HEK293 (cell line): ENCODE measurements around the gene STK4.
A peak's percentile ranks its signal among the peaks of the same experiment; 100 is the strongest.

ENCODE experiments used
- KLF9 ChIP-seq: fragments of 450-650 bp; formaldehyde crosslinking; IDR thresholded peaks from 2 replicates; pipeline ENCODE4 v1.5.1; 2016; ENCODE audit warnings: missing biosample characterization, missing genetic modification characterization, low read depth
- SCRT2 ChIP-seq: fragments of 450-650 bp; formaldehyde crosslinking; IDR thresholded peaks from 2 replicates; pipeline ENCODE4 v1.5.1; 2016; ENCODE audit warnings: missing biosample characterization, missing genetic modification characterization
- SP2 ChIP-seq: fragments of 450-650 bp; formaldehyde crosslinking; IDR thresholded peaks from 2 replicates; pipeline ENCODE4 v1.5.1; 2016; ENCODE audit warnings: missing biosample characterization, missing genetic modification characterization
- TRIM28 ChIP-seq: IDR thresholded peaks from 2 replicates; pipeline ENCODE4 v1.6.1; 2011; ENCODE audit warnings: low read length, control low read depth, borderline replicate concordance
- ZNF146 ChIP-seq: fragments of 450-650 bp; formaldehyde crosslinking; IDR thresholded peaks from 2 replicates; pipeline ENCODE4 v1.5.1; 2016; ENCODE audit warnings: missing biosample characterization, missing genetic modification characterization
- ZNF202 ChIP-seq: fragments of 450-650 bp; formaldehyde crosslinking; IDR thresholded peaks from 2 replicates; pipeline ENCODE4 v1.5.1; 2016; ENCODE audit warnings: missing biosample characterization, missing genetic modification characterization, borderline replicate concordance
- ZNF211 ChIP-seq: fragments of 450-650 bp; formaldehyde crosslinking; IDR thresholded peaks from 2 replicates; pipeline ENCODE4 v1.5.1; 2016; ENCODE audit warnings: low read depth, missing biosample characterization, missing genetic modification characterization
- ZNF214 ChIP-seq: fragments of 450-650 bp; formaldehyde crosslinking; IDR thresholded peaks from 2 replicates; pipeline ENCODE4 v1.5.1; 2017; ENCODE audit warnings: missing biosample characterization, mild to moderate bottlenecking, missing genetic modification characterization, borderline replicate concordance
- ZNF248 ChIP-seq: fragments of 450-650 bp; formaldehyde crosslinking; IDR thresholded peaks from 2 replicates; pipeline ENCODE4 v1.5.1; 2017; ENCODE audit warnings: missing biosample characterization, missing genetic modification characterization
- ZNF341 ChIP-seq: fragments of 450-650 bp; formaldehyde crosslinking; IDR thresholded peaks from 2 replicates; pipeline ENCODE4; 2016; ENCODE audit warnings: low read depth, missing biosample characterization, missing genetic modification characterization
- ZNF544 ChIP-seq: fragments of 450-650 bp; formaldehyde crosslinking; IDR thresholded peaks from 2 replicates; pipeline ENCODE4 v1.5.0; 2017; ENCODE audit warnings: missing biosample characterization, missing genetic modification characterization
- ZNF791 ChIP-seq: fragments of 450-650 bp; formaldehyde crosslinking; IDR thresholded peaks from 2 replicates; pipeline ENCODE4 v1.5.1; 2016; ENCODE audit warnings: missing biosample characterization, missing genetic modification characterization
- TF ChIP-seq, protein P1 (sequence below): fragments of 450-650 bp; formaldehyde crosslinking; IDR thresholded peaks from 2 replicates; pipeline ENCODE4 v1.5.1; 2016; ENCODE audit warnings: missing biosample characterization, missing genetic modification characterization
- TF ChIP-seq, protein P2 (sequence below): fragments of 450-650 bp; formaldehyde crosslinking; IDR thresholded peaks from 2 replicates; pipeline ENCODE4 v1.5.1; 2017; ENCODE audit warnings: missing biosample characterization, missing genetic modification characterization
- TF ChIP-seq, protein P3 (sequence below): fragments of 450-650 bp; formaldehyde crosslinking; IDR thresholded peaks from 2 replicates; pipeline ENCODE4 v1.5.1; 2016; ENCODE audit warnings: missing biosample characterization, missing genetic modification characterization, borderline replicate concordance
- TF ChIP-seq, protein P4 (sequence below): IDR thresholded peaks from 2 replicates; pipeline ENCODE4 v1.6.1; 2011; ENCODE audit warnings: mild to moderate bottlenecking, low read depth, low read length, borderline replicate concordance
- TF ChIP-seq, protein P5 (sequence below): fragments of 450-650 bp; formaldehyde crosslinking; IDR thresholded peaks from 2 replicates; pipeline ENCODE4 v1.5.1; 2016; ENCODE audit warnings: missing biosample characterization, missing genetic modification characterization
- TF ChIP-seq, protein P6 (sequence below): fragments of 450-650 bp; formaldehyde crosslinking; conservative IDR thresholded peaks from 2 replicates; pipeline ENCODE4 v1.5.1; 2016; ENCODE audit warnings: low read depth, missing biosample characterization, missing genetic modification characterization
- TF ChIP-seq, protein P7 (sequence below): fragments of 450-650 bp; formaldehyde crosslinking; IDR thresholded peaks from 2 replicates; pipeline ENCODE4 v1.5.1; 2016; ENCODE audit warnings: missing biosample characterization, missing genetic modification characterization

STK4 gene

DNA sequence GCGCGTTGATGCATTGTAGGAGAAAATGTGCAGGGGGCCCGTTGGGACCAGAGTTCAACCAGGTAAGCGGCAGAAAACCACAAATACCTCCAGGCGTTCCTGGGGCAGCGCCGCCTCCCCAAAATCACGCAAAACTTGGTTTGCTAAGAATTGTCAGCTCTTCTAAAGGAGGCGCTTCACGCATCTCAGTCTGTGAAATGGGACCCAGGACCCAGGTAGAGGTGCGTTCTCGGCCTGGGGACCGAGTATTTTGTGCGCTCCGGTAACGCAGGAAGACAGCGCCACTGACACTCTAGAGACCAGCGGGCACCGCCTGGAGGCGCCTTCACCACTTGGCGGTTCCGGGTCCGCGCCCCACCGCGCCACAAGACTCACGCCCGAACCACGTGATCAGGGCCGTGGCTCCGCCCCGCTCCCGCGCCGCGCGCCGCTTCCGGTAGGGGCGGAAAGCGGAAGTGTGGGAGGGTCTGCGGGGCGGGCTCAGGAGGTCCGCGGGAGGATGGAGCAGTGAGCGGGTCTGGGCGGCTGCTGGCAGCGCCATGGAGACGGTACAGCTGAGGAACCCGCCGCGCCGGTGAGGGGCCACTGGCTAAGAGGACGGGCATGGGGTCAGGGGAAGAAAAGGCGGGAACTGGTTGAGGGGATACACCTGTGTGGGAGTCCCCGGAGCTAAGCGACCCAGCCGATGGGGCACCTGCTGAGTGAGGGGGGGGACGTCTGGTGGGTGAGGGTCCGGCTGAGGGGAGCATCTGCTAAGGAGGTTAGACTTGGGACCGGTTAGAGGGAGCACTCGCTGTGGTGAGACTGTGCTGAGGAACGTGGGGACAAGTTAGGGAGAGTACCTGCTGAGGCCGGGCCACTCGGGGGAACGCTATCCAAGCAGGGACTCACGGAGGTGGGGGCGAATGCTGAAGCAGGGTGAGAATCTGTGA, at the start of gene STK4 (continued):
- TF ChIP-seq, protein P1, sequence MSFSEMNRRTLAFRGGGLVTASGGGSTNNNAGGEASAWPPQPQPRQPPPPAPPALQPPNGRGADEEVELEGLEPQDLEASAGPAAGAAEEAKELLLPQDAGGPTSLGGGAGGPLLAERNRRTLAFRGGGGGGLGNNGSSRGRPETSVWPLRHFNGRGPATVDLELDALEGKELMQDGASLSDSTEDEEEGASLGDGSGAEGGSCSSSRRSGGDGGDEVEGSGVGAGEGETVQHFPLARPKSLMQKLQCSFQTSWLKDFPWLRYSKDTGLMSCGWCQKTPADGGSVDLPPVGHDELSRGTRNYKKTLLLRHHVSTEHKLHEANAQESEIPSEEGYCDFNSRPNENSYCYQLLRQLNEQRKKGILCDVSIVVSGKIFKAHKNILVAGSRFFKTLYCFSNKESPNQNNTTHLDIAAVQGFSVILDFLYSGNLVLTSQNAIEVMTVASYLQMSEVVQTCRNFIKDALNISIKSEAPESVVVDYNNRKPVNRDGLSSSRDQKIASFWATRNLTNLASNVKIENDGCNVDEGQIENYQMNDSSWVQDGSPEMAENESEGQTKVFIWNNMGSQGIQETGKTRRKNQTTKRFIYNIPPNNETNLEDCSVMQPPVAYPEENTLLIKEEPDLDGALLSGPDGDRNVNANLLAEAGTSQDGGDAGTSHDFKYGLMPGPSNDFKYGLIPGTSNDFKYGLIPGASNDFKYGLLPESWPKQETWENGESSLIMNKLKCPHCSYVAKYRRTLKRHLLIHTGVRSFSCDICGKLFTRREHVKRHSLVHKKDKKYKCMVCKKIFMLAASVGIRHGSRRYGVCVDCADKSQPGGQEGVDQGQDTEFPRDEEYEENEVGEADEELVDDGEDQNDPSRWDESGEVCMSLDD (tag by site-specific recombination), result peak; percentile 20; the same call in 1 of the 2 replicates
- TF ChIP-seq, protein P2, sequence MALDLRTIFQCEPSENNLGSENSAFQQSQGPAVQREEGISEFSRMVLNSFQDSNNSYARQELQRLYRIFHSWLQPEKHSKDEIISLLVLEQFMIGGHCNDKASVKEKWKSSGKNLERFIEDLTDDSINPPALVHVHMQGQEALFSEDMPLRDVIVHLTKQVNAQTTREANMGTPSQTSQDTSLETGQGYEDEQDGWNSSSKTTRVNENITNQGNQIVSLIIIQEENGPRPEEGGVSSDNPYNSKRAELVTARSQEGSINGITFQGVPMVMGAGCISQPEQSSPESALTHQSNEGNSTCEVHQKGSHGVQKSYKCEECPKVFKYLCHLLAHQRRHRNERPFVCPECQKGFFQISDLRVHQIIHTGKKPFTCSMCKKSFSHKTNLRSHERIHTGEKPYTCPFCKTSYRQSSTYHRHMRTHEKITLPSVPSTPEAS, result 0 out of 2 replicates have a peak, but pooled peaks have one; percentile 13
- TF ChIP-seq, protein P3, sequence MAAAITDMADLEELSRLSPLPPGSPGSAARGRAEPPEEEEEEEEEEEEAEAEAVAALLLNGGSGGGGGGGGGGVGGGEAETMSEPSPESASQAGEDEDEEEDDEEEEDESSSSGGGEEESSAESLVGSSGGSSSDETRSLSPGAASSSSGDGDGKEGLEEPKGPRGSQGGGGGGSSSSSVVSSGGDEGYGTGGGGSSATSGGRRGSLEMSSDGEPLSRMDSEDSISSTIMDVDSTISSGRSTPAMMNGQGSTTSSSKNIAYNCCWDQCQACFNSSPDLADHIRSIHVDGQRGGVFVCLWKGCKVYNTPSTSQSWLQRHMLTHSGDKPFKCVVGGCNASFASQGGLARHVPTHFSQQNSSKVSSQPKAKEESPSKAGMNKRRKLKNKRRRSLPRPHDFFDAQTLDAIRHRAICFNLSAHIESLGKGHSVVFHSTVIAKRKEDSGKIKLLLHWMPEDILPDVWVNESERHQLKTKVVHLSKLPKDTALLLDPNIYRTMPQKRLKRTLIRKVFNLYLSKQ, result no peak
- TF ChIP-seq, protein P4, sequence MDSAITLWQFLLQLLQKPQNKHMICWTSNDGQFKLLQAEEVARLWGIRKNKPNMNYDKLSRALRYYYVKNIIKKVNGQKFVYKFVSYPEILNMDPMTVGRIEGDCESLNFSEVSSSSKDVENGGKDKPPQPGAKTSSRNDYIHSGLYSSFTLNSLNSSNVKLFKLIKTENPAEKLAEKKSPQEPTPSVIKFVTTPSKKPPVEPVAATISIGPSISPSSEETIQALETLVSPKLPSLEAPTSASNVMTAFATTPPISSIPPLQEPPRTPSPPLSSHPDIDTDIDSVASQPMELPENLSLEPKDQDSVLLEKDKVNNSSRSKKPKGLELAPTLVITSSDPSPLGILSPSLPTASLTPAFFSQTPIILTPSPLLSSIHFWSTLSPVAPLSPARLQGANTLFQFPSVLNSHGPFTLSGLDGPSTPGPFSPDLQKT, result peak; percentile 74; the same call in 1 of the 2 replicates
- no peak for TF ChIP-seq ZNF211
- peak; percentile 97 for TF ChIP-seq SP2 (tag by site-specific recombination)
- TF ChIP-seq, protein P5, sequence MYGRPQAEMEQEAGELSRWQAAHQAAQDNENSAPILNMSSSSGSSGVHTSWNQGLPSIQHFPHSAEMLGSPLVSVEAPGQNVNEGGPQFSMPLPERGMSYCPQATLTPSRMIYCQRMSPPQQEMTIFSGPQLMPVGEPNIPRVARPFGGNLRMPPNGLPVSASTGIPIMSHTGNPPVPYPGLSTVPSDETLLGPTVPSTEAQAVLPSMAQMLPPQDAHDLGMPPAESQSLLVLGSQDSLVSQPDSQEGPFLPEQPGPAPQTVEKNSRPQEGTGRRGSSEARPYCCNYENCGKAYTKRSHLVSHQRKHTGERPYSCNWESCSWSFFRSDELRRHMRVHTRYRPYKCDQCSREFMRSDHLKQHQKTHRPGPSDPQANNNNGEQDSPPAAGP (tag by site-specific recombination), result peak; percentile 62; the same call in 1 of the 2 replicates
- TF ChIP-seq, protein P6, sequence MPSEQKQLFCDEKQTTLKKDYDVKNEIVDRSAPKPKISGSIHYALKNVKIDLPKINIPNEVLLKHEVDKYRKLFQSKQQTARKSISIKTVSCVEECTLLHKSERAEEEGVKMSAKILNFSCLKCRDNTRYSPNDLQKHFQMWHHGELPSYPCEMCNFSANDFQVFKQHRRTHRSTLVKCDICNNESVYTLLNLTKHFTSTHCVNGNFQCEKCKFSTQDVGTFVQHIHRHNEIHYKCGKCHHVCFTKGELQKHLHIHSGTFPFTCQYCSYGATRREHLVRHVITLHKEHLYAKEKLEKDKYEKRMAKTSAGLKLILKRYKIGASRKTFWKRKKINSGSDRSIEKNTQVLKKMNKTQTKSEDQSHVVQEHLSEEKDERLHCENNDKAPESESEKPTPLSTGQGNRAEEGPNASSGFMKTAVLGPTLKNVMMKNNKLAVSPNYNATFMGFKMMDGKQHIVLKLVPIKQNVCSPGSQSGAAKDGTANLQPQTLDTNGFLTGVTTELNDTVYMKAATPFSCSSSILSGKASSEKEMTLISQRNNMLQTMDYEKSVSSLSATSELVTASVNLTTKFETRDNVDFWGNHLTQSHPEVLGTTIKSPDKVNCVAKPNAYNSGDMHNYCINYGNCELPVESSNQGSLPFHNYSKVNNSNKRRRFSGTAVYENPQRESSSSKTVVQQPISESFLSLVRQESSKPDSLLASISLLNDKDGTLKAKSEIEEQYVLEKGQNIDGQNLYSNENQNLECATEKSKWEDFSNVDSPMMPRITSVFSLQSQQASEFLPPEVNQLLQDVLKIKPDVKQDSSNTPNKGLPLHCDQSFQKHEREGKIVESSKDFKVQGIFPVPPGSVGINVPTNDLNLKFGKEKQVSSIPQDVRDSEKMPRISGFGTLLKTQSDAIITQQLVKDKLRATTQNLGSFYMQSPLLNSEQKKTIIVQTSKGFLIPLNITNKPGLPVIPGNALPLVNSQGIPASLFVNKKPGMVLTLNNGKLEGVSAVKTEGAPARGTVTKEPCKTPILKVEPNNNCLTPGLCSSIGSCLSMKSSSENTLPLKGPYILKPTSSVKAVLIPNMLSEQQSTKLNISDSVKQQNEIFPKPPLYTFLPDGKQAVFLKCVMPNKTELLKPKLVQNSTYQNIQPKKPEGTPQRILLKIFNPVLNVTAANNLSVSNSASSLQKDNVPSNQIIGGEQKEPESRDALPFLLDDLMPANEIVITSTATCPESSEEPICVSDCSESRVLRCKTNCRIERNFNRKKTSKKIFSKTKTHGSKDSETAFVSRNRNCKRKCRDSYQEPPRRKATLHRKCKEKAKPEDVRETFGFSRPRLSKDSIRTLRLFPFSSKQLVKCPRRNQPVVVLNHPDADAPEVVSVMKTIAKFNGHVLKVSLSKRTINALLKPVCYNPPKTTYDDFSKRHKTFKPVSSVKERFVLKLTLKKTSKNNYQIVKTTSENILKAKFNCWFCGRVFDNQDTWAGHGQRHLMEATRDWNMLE (tag by site-specific recombination), result peak; percentile 61; the same call in 1 of the 2 replicates
- TF ChIP-seq, protein P7, sequence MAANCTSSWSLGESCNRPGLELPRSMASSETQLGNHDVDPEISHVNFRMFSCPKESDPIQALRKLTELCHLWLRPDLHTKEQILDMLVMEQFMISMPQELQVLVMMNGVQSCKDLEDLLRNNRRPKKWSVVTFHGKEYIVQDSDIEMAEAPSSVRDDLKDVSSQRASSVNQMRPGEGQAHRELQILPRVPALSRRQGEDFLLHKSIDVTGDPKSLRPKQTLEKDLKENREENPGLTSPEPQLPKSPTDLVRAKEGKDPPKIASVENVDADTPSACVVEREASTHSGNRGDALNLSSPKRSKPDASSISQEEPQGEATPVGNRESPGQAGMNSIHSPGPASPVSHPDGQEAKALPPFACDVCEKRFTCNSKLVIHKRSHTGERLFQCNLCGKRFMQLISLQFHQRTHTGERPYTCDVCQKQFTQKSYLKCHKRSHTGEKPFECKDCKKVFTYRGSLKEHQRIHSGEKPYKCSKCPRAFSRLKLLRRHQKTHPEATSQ, result no peak
- peak; percentile 75 for TF ChIP-seq KLF9 (tag by site-specific recombination)
- TF ChIP-seq ZNF341 (tag by site-specific recombination), result peak; percentile 98
- no peak for TF ChIP-seq ZNF214
- TF ChIP-seq TRIM28, result 0 out of 2 replicates have a peak, but pooled peaks have one; percentile 19
- peak; percentile 57; the same call in 1 of the 2 replicates for TF ChIP-seq SCRT2 (tag by site-specific recombination)
- no peak for TF ChIP-seq ZNF202 (tag by site-specific recombination)
- TF ChIP-seq ZNF146 (tag by site-specific recombination), result no peak
- no peak for TF ChIP-seq ZNF791 (tag by site-specific recombination)
- no peak for TF ChIP-seq ZNF544 (tag by site-specific recombination)
- TF ChIP-seq ZNF248 (tag by site-specific recombination), result no peak
